ENCODE results near the gene MRPL51.
"Not testable (repeated sequence)": the region's sequence is repeated elsewhere in the genome, so short reads cannot be mapped to it uniquely, and the experiment has no call there.

Gene MRPL51

DNA sequence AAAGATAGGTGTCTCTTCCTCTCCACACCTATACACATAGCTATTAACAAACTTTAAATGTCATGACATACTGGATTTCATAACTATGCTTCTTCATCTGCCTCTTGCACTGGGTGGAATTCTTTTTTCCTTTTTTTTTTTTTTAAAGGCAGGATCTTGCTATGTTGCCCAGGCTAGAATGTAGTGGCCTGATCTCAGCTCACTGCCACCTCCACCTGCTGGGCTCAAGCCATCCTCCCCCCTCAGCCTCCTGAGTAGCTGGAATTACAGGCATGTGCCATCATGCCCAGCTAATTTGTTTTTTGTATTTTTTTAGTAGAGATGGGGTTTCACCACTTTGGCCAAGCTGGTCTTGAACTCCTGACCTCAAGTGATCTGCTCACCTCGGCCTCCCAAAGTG lies 4.8 kb downstream of the MRPL51 start:
- no peak for DNase-seq (ENCODE audit: low spot score)

GRCh38 chr12:6478416-6478815 lies 14.6 kb downstream of the MRPL51 start:
- DNase-seq (ENCODE audit: low spot score) = no peak

DNA sequence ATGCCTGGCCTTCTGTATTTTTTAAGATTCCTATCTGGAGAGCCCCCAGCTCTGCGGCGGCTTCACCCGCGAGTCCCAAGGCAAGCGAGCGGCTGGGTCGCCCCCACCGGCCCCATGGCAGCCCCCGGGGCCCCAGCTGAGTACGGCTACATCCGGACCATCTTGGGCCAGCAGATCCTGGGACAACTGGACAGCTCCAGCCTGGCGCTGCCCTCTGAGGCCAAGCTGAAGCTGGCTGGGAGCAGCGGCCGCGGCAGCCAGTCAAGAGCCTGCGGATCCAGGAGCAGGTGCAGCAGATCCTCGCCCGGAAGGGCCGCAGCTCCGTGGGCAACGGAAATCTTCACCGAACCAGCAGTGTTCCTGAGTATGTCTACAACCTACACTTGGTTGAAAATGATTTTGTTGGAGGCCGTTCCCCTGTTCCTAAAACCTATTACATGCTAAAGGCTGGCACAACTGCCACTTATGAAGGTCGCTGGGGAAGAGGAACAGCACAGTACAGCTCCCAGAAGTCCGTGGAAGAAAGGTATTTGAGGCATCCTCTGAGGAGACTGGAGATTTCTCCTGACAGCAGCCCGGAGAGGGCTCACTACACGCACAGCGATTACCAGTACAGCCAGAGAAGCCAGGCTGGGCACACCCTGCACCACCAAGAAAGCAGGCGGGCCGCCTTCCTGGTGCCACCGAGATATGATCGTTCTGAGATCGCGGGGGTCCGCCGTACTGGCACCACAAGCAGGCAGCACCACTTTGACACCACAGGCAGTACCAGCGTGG lies 15.3 kb downstream of the MRPL51 start:
- not testable (repeated sequence) for DNase-seq (ENCODE audit: low spot score)

DNA sequence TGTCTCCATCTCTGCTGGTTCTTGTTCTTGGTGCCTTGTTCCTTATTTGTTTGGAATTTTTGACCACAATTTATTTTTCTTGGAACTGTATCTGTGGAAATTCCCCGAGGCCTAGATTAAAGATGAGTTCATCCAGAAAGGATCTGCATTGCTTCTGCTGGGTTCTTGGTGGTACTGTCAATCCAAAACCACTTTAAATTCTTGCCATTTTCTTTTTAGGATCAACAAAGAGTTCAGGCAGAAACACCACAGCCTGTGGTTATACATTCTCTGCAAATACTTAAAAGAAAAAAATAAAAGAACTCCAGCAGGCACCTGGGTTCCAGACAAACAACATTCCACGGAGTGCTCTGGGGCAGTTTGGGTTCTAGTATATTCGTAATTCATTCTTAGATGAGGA lies 16.6 kb downstream of the MRPL51 start:
- DNase-seq (ENCODE audit: low spot score) = no peak

DNA sequence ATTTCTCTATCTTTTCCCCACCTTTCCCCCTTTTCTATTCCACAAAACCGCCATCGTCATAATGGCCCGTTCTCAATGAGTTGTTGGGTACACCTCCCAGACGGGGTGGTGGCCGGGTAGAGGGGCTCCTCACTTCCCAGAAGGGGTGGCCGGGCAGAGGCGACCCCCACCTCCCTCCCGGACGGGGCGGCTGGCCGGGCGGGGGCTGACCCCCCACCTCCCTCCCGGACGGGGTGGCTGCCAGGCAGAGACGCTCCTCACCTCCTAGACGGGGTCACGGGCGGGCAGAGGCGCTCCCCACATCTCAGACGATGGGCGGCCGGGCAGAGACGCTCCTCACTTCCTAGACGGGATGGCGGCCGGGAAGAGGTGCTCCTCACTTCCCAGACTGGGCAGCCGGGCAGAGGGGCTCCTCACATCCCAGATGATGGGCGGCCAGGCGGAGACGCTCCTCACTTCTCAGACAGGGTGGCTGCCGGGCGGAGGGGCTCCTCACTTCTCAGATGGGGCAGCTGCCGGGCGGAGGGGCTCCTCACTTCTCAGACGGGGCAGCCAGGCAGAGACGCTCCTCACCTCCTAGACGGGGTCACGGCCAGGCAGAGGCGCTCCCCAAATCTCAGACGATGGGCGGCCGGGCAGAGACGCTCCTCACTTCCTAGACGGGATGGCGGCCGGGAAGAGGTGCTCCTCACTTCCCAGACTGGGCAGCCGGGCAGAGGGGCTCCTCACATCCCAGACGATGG lies 17.7 kb downstream of the MRPL51 start:
- not testable (repeated sequence) for DNase-seq (ENCODE audit: low spot score)

GRCh38 chr12:6472491-6472890 lies 20.6 kb downstream of the MRPL51 start:
- no peak for DNase-seq (ENCODE audit: low spot score)

GRCh38 chr12:6471989-6472360 lies 21.1 kb downstream of the MRPL51 start:
- no peak for DNase-seq (ENCODE audit: low spot score)

DNA sequence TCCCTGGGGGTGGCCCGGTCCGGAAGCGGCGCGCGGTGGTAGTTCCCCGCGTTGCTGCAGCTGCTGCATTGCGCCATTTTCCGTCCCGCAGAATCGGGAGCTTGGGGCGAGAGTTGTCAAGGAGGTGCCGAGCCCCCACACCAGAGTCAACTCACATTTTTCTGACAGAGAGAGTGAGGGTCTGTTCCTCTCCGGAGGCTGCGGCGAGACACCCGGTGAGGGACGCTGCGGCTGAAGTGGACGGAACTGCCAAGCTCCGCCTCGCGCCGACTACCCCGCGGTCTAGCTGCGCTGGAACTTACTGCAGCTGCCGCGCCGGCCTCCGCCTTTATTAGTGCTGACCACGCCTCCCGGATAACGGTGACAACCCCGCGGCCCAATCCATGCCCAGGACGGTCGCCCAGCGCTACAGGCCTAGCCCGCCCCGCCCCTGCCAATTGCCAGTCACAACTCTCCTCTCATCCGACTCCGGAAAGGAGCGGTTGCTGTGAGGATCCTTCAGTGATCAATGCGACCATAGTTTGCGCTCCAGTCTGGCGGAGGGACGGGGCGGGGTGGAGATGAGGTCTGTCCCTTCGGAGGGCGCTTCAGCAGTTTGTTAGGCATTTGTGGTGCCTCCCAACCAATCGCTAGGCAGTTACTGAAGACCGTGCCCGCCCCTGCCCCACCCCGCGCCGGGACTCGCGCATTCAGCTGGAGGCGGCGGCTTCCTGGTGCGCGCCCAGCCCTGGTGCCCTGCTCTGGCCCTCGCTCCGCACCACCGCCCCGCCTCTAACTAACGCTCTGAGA lies 22.5 kb downstream of the MRPL51 start, which contains the start of gene VAMP1:
Gene VAMP1 (minus strand): TSS at position 303 of the 789 bp plus-strand sequence. CDS start 146 bp downstream, at position 157.
- DNase-seq (ENCODE audit: low spot score) = peak; percentile 98

- DNase-seq (ENCODE audit: low spot score) = no peak
Measured at GRCh38 chr12:6469609-6470374, 23.3 kb downstream of the MRPL51 start.

DNA sequence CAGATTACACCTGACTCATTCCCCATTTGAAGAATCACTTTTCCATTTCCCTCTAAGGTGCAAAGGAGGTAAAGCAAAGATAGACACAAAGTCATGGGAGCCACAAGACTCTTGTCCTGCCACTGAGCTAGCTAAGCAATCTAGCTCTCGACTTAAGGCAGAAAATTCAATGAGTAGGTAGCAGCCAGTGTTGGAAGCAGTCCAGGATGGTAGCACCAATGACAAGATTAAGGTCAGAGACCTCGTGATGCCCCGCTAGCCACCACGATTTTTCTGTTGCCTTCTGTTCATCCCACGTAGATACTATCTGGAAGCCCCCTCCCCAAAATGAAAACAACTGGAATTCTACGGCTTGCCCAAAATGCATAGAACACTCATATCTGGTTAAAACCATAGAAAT lies 24.0 kb downstream of the MRPL51 start:
- DNase-seq (ENCODE audit: low spot score) = no peak

- no peak for DNase-seq (ENCODE audit: low spot score)
Measured at GRCh38 chr12:6468283-6468575, 24.8 kb downstream of the MRPL51 start.

- DNase-seq (ENCODE audit: low spot score) = not testable (repeated sequence)
Measured at GRCh38 chr12:6467571-6468282, 25.3 kb downstream of the MRPL51 start.

GRCh38 chr12:6466751-6467150 lies 26.3 kb downstream of the MRPL51 start:
- DNase-seq (ENCODE audit: low spot score) = not testable (repeated sequence)

DNA sequence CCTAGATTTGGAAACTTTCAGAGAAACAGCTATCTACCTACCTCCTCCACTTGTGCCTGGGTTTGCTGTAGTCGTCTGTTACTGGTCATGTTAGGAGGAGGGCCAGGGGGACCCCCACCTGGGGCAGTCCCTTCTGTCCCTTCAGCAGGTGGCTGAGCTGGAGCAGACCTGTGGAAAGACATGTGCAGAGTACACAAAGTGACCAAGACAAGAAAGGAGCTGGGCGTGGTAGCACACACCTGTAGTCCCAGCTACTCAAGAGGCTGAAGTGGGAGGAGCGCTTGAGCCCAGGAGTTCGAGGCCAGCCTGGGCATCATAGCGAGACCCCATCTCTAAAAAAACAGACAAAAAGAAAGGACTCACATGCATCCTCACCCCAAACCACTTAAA lies 26.9 kb downstream of the MRPL51 start:
- DNase-seq (ENCODE audit: low spot score) = no peak

GRCh38 chr12:6465467-6466183 lies 27.4 kb downstream of the MRPL51 start:
- DNase-seq (ENCODE audit: low spot score) = peak; percentile 82

DNA sequence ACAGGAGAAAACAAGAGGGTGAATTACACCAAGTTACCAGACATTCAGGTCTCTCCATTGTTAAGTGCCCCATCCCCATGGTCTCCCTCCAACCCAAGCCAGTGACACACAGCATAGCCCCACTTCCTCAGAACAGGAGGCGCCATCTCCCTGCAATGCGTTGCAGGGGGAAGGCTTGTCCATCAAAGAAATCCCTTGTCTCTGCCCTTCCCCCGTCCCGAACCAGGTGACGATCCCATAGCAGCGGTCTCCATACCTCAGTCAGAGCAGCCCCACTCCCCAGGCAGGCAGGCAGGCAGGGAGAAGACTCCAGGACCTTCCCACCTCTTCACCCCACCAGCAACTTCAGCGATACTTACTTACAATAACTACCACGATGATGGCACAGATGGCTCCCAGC lies 28.5 kb downstream of the MRPL51 start:
- DNase-seq (ENCODE audit: low spot score) = no peak

- DNase-seq (ENCODE audit: low spot score) = no peak
Measured at GRCh38 chr12:6463858-6464257, 29.2 kb downstream of the MRPL51 start.

- no peak for DNase-seq (ENCODE audit: low spot score)
Measured at GRCh38 chr12:6463216-6463615, 29.8 kb downstream of the MRPL51 start.

DNA sequence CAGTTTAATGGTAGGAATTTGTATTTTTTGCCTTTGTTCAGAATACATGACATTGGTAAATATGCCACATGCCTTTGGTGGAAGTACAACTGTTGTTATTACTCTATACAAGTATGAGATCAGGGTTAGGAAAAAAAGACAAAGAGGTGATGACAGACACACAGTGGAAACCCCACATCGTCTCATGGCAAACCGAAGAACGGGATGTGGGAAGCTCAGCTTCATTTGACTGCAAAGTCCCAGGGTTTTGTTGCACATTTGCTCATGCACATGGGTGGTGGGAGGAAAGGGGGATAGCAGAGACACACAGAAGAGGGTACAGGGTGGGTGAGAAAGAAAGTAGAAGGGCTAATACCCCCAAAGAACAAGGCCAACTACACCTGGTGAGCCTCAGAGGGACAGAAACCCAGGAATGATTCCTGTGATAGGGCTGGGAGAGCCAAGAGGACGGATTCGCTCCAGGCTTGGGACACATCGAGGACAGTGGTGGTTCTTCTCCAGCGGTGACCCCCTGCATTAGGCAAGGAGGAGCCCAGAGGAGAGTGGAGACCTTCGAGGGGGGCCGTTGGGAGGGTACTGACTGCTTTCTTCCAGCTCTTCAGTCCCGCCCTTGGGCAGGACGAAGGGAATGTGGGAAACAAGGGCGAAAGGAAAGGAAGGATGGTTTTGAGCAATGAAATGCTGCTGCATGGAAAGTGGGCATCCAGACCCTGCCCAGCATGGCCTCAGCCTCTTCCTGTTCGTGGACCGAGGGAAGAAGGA lies 30.6 kb downstream of the MRPL51 start:
- DNase-seq (ENCODE audit: low spot score) = no peak
